PFSK-1 (cell line): Measurements from ENCODE around the gene ESCO1.

Experiments used
- POLR2AphosphoS5 ChIP-seq: IDR thresholded peaks from 2 replicates; pipeline ENCODE4 v1.6.1; 2012; ENCODE audit warnings: low read depth, mild to moderate bottlenecking, control low read depth, low read length, moderate library complexity
- SIN3A ChIP-seq: IDR thresholded peaks from 2 replicates; pipeline ENCODE4 v1.6.1; 2012; ENCODE audit warnings: mild to moderate bottlenecking, low read length, moderate library complexity, borderline replicate concordance; ENCODE audit not compliant: insufficient read depth
- TAF1 ChIP-seq: IDR thresholded peaks from 2 replicates; pipeline ENCODE4 v1.6.1; 2012; ENCODE audit warnings: low read length, control low read depth, borderline replicate concordance; ENCODE audit not compliant: insufficient read depth

DNA sequence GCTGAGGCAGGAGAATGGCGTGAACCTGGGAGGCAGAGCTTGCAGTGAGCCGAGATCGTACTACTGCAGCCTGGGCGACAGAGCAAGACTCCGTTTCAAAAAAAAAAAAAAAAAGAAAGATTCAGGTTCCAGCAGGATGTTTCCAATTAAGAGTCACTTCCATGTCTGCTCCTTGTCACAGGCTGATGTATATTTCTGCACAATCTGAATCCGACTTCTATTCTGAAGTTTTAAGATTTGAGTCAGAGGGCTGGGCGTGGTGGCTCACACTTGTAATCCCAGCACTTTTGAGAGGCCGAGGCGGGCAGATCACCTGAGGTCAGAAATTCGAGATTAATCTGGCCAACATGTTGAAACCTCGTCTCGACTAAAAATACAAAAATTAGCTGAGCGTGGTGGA is 36.3 kb upstream of the ESCO1 start:
- no peak for TF ChIP-seq TAF1
- TF ChIP-seq SIN3A = no peak
- no peak for TF ChIP-seq POLR2AphosphoS5
